ENCODE results near the gene PRDM12.

DNA sequence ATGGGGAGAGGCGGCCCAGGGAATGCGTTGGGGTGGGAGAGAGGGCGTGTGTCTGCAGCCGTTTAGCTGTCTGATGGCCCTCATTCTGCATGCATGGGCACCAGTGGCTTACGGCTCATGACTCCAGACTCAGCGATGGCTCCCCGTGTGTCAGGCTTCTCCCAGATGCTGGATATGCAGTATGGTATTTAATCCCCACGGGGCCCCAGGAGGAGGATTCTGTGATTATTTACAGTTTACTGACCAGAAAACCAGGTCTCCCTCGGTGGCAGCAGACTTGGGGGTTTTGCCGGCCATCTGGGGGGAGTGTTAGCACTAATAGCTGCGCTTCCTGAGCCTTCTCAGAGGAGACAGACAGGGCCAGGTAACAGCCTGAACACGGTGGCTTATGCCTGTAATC, 4.3 kb downstream of the PRDM12 start:
- TF ChIP-seq SPI1 (IDR thresholded peaks at IDR 0.05; ENCODE audit: low read depth, low read length) (no peak), POLR2A (IDR thresholded peaks at IDR 0.05; ENCODE audit: low read depth, low read length) (no peak), POLR2AphosphoS5 (IDR thresholded peaks at IDR 0.05; ENCODE audit: low read depth, low read length) (no peak), POU2F2 (IDR thresholded peaks at IDR 0.05; ENCODE audit: low read depth, low read length) (no peak), TAF1 (IDR thresholded peaks at IDR 0.05; ENCODE audit: low read depth, low read length) (no peak), PAX5 (IDR thresholded peaks at IDR 0.05; ENCODE audit: insufficient read depth, low read length, severe bottlenecking) (no peak)
